Kasumi-1 (cell line): ENCODE measurements around the gene PLA2G15.
A peak's percentile ranks its signal among the peaks of the same experiment; 100 is the strongest.

Experiments used
- DNase-seq, 2 experiments: peaks; one replicate each; lab custom pipeline; 2025; lab: John Stamatoyannopoulos, UW

Gene PLA2G15

DNA sequence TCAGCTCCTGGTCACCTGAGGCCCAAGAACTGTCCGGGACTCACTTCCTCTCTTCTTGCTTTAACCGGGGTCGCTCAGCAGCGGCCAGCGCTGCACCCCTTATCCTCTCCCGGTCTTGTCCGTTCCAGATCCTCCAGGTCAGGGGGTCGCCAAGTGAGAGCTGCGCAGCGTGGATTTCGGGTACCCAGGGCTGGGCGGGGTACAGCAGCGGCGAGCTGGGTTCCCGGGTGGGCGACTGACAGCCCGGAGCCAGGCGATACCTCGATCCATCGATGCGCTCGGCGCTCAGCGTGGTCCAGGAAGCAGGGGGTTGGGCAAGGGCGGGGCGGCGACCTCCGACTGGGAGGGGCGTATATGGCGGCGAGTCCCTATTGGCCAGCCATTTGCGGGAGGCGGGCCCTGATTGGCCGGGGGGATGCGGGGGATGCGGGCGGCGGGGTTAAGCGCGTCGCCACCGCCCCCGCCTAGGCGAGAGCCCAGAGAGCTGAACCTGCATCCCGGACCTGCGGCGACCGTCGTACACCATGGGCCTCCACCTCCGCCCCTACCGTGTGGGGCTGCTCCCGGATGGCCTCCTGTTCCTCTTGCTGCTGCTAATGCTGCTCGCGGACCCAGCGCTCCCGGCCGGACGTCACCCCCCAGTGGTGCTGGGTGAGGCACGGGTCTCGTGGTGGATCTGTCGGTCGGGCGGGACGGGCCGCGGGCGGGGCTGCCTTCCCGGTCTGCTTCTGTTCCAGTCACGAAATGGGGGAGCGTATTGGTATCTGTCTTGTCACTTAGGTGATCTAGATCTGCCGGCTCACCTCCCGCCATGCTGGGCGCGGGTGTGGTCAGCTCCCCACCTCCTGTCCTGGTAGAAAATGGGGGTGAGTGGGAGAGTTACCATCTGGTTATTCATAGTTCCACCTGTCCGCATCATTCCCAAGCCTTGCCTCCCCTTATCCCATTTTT, at the start of gene PLA2G15:
PLA2G15 (plus strand) TSS at position 471 of the 951 bp plus-strand sequence; CDS start at position 525, 54 bp downstream.
- peak; percentile 77 to 83 for DNase-seq

- no peak for DNase-seq
Measured at GRCh38 chr16:68197250-68197649, 47.9 kb upstream of the PLA2G15 start.

DNA sequence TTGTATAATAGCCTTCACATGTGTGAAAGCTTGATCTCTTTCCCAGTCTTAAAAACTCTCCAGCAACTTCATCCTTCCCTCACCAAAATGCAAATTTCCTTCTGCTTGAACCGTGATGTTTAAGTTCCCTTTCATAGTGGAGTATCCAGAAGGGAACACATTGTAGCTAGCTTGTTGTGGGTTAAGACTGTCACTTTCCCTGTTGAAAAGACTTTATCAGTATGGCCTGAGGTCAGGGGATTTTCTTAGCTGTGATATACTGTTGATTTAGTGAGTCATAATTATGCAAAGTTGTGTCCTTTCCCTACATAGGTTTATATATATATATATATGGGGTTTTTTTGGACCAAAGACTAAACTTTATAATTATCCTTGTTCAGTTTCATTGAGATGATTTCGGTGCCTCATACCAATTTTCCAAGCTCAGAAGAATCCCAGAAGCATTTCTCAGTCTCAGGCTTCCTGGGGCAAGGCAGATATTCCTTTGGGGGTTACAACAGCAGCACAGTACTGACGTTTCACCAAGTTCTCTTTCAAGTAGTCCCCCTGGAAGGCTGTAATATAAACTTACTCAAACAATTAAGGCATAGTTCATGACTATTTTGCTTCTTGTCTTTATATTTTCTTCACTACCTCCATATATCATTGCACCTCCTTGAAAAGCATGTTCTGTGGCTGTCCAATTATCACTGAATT, 44.9 kb upstream of the PLA2G15 start:
- DNase-seq, result no peak

- DNase-seq, result no peak
Measured at GRCh38 chr16:68202091-68202519, 43.1 kb upstream of the PLA2G15 start.

GRCh38 chr16:68206245-68206644, 38.9 kb upstream of the PLA2G15 start:
- DNase-seq, result no peak

DNA sequence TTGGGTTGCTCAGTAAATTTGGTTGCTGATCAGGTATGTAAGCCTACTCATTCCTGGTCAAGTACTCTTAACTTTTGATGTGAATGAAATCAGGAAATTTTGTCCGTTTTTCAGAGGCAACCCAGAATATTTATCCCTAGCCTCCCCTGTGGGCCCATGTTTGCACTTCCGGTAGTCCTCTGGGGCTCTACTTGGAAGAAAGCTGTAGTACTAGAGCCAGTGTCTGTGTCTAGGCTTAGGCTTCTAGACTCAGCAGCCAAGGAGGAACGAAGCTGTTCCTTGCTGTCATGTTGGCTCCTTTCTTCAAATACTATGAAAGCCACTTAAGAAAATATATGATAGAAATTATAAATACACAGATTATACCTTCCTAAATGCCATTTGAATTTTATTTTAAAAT, 30.4 kb upstream of the PLA2G15 start:
- no peak for DNase-seq

DNA sequence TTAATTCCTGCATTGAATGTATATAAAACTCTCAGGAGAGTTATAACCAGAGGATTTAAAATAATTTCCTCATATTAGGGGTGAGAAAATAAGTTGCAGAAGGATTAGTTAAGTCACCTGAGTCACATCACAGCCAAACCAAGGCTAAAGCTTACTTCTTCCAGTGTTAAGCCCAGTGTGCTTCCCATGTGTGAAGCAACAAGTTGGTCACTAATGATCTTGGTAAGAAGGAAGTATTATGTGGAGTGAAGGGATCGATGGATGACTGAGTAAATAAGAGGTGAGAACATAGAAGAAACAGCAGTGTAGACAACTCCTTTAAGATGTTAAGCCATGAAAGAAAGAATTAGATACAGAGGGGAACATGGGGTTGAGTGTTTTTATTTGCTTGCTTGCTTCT, 29.9 kb upstream of the PLA2G15 start:
- no peak for DNase-seq

- no peak for DNase-seq
Measured at GRCh38 chr16:68216240-68216639, 28.9 kb upstream of the PLA2G15 start.

DNA sequence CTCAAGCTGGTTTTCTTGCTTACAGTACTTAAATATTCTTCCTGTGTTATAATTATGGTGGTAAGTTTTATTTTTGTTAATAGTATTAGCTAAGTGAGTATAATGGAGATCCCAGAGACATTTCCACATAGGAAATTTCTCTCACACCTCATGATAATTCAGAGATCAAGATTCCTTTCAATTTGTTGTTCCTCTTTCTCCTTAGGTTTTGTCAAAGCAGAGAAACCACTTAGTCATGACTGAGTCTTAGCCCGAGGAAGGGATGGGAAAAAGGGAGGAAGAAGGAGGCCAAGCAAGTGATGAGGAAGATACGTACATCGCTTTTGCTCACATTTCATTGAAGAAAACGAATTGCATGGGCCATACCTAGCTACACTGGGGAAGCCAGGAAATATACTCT, 27.7 kb upstream of the PLA2G15 start:
- DNase-seq, result no peak

GRCh38 chr16:68219725-68220351, 25.3 kb upstream of the PLA2G15 start:
- no peak for DNase-seq

- no peak for DNase-seq
Measured at GRCh38 chr16:68223072-68223471, 22.1 kb upstream of the PLA2G15 start.

DNA sequence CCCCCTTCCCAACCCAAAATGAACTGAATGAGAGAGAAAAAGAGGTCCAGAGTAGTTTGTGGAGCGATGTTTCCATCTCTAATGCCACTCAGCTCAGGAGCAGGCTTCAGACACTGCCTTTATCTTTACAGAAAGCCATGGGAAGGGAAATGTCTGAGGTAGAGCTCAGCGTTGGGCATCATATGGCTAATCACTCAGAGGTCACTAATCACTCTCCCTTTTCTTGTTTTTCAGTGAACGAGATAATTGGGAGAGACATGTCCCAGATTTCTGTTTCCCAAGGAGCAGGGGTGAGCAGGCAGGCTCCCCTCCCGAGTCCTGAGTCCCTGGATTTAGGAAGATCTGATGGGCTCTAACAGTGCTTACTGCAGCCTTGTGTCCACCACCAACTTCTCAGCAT, 19.1 kb upstream of the PLA2G15 start:
- DNase-seq, result no peak

DNA sequence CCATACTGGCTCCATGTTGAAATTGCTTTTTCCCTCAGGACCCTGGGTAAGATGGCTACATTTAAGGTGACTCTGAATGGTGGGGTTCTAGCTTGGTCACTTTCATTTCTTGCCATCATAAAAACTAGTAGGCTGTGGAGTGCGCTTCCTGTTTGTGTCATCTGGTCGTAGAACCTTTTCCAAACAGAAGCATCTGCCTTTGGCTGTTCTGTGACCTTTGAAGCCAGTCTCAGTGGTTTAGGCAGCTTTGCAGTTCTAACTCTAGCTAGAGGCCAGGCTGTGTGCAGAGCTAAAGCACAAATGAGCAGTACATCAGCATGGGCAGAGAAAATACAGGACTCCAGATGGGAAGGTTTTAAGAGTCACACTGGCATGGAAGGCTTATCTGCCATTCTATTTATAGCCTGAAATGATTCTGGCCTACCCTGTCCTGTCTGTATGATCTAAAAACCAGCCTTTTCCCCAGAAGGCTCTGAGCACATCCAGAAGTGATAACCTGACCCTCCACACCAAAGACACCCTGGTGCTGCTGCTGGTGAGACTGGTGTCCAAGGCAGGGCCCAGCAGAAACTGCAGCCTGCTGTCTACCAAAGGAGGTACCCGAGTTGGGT, 17.9 kb upstream of the PLA2G15 start:
- no peak for DNase-seq

DNA sequence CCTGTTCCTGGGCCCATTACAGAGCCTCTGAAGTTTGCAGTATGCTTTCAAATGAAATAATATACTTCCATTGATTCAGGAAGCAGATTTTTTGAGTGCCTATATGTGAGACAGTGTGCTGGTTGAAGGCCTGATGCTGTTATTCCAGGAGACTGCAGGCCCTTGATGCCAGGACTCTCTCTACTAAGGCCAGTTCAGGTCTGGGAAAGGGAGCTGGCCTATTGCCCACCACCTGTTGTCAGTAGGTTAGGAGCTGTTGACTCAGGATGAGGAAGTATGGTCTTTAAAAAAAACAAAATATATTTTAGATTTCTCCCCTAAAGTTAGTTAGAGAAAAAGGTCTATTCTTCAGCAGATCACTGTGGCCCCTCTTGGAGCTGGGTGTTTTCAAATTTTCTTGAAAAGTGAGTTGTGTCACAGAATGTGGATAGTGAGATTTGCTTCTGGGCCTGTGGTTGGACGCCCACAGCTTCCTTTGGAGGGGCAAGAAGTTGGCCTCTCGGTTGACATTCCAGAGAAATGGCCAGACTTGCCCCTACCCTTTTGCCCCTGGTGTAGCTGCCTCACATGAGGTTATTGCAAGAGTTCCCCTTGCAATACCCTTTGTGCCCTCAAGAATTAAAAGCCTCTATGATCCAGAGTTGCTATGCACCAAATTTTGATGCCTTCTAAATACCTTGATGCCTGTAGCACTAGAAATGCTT, 17.2 kb upstream of the PLA2G15 start:
- peak; percentile 13 to 50 for DNase-seq

DNA sequence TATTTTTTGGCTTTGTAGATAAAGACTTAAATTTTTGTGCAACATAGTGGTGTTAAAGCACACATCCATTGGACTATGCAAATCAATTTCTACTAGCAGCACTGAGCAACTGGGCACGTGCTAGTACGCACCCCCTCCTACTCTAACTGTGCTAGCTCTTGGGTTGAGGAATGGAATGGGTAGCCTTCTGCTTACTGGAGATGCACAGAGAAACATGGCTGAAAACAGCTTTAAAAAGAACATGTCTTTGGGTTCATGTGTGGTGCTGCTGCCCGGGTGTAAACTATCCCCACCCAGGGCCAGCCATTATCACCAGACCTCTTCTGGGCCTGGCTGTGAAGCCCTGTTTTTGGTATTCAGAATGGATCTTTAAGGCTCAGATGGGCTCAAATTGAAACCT, 16.5 kb upstream of the PLA2G15 start:
- no peak for DNase-seq

DNA sequence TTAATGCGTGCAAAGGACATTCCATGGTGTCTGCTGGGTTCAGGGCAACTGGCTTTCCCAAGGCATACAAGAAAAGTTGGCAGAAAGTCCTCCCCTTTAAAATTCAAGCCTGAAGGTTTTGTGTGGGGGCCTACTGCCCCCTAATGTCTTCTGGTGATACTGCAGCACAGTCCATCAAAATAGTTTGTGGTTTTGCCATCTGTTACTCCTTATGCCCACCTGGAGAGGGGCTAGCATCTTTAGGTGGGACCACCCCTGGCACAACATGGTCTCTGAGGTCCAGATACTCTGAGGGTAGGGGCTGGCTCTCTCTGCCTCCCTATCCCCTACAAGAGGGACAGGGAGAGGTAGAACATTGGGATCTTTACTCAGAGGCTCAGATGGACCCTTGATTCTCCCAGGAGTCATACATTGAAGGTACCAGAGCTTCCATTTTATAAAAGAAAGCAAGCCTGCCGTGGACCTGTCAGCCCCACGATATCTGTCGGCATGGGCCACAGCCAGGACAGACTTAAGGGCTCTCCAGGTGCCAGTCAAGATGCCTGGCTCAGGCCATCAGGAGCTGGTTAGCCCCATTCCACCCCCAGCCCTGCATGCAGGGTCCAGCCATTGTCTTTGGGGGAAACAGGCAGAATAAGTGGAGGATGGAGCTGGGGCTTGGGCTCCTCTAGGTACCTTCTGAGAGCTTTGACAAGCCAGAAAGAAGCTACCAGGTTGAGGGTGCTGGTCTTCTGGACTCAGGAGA, 15.6 kb upstream of the PLA2G15 start:
- DNase-seq, result peak; percentile 54 to 72

GRCh38 chr16:68230176-68230571, 15.0 kb upstream of the PLA2G15 start:
- DNase-seq, result no peak

DNA sequence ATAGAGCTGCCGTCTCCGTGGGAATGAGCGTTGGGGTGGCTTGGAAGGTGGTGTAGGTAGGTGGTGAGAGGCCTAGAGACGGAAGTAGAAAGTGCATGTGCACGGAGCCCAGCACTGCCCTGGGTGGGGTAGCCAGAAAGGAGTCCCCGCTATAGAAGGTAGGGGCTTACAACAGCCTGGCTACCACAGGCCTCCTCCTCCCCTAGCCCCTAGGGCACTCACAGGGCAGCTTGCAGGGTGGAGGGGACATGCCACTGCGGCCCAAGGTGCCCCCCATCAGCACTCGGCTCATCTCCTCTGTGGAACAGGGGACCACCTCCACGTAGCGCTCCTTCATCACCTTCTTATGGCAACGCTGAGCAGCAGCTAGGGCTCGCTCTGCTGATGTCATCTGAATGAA, 14.2 kb upstream of the PLA2G15 start:
- DNase-seq, result no peak

DNA sequence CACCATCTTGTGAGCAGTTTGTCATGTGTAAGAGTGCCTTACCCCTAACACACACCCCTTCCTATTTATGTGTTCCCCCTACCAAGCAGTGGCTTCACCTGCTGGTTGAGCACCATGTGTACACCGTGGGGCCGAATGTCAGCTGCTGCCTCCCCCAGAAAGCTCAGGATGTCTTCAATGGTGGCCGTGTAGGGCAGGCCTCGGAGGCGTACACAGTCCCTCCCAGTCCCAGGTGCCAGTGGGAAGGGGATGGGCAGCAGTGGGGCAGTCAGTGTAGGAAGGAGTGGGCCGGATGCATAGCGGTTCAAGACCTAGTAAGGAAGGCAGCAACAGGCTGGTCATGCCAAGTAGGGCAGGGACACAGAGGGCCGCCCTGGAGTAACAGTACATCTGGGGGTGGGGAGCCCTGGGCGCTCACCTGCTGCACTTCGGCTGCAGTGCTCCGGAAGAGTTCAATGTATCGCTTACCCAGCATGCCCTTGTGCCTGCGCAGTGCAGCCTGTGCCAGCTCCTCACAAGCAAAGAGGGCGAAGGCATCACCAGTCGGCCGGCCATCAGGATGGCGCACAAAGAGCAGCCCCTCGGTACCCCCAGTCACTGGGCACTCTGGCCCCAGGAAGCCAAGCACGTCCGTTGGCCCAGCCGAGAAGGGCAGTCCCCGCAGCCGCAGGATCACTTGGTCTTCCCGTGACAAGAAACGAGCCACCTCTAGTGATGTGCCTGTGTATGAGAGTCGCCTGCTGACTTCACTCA, 13.6 kb upstream of the PLA2G15 start:
- no peak for DNase-seq

DNA sequence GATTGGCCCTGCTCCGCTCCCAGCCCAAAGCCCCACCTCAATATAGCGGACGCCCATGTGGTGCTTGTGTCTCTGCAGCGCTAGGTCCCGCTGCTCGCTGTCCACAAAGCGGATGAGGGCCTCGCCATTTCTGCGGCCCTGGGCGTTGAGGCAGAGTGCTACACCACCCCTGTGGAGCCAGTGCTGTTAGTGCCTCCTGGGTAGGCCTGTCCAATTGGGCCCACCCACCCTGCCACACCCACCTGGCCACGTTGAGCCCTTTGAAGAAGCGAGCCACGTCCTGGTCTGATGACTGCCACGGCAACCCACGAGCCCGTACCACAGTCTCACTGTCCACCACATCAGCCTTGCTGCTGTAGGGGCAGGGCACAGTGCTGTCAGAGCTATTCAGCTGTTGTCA, 12.8 kb upstream of the PLA2G15 start:
- DNase-seq, result no peak
